ENCODE measurements around the gene KRTAP10-8. TPM values are rescaled to one million over a fixed set of nuclear protein-coding genes. Genes with fewer than 3 reads are reported as not detected.

The KRTAP10-8 gene
- total RNA-seq, 1 experiment from 2014 or later: not detected

DNA sequence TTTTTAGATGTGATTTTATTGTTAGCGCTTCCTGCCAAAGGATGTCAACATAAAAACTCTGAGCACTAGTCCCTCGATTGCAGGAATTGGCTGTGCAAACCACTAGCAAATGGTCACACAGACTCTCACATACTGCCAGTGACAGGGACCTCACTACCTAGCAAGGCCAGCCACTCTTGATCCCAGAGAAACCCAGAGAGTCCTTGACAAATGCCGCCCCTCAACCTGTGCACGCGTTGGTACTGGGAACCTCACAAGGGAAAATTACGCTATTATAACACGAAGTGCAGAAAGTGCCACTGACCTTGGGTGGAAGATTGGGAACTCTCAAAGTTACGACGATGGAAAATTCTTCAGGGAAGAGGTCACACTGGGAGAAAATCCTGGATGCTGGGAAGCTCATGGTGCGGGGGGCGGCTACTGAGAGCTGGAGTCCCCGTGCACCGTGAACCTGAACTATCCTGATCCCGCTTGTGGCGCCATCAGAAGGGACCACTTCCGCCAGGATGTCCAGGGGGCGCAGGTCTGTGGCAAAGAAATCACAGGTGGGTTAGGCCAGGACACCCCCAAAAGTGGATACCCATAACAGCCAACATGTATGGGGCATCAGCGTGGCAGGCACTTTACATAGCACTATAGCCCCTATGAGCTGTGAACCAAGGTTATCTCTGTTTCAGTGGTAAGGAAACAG, 44.3 kb upstream of the KRTAP10-8 start:
- H3K4me1 ChIP-seq (ENCODE audit: control insufficient read depth, insufficient read depth, low read length): no peaks in the 10 kb centered on the region
- ATAC-seq (no peak), DNase-seq (ENCODE audit: low read depth, low spot score) (no peak)
- TF ChIP-seq TCF7L2 (IDR thresholded peaks at IDR 0.05; ENCODE audit: low read depth, low read length) (no peak), POLR2AphosphoS5 (IDR thresholded peaks at IDR 0.05; ENCODE audit: low read depth, low read length) (no peak), SIN3A (IDR thresholded peaks at IDR 0.05; ENCODE audit: borderline replicate concordance, insufficient read depth, low read depth, low read length) (no peak)
- TF ChIP-seq, protein P1, sequence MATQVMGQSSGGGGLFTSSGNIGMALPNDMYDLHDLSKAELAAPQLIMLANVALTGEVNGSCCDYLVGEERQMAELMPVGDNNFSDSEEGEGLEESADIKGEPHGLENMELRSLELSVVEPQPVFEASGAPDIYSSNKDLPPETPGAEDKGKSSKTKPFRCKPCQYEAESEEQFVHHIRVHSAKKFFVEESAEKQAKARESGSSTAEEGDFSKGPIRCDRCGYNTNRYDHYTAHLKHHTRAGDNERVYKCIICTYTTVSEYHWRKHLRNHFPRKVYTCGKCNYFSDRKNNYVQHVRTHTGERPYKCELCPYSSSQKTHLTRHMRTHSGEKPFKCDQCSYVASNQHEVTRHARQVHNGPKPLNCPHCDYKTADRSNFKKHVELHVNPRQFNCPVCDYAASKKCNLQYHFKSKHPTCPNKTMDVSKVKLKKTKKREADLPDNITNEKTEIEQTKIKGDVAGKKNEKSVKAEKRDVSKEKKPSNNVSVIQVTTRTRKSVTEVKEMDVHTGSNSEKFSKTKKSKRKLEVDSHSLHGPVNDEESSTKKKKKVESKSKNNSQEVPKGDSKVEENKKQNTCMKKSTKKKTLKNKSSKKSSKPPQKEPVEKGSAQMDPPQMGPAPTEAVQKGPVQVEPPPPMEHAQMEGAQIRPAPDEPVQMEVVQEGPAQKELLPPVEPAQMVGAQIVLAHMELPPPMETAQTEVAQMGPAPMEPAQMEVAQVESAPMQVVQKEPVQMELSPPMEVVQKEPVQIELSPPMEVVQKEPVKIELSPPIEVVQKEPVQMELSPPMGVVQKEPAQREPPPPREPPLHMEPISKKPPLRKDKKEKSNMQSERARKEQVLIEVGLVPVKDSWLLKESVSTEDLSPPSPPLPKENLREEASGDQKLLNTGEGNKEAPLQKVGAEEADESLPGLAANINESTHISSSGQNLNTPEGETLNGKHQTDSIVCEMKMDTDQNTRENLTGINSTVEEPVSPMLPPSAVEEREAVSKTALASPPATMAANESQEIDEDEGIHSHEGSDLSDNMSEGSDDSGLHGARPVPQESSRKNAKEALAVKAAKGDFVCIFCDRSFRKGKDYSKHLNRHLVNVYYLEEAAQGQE (IDR thresholded peaks at IDR 0.05; ENCODE audit: insufficient read depth in 1 of 2, low read depth in 2 of 2, low read length in 1 of 2): no peak
- TF ChIP-seq, protein P2, sequence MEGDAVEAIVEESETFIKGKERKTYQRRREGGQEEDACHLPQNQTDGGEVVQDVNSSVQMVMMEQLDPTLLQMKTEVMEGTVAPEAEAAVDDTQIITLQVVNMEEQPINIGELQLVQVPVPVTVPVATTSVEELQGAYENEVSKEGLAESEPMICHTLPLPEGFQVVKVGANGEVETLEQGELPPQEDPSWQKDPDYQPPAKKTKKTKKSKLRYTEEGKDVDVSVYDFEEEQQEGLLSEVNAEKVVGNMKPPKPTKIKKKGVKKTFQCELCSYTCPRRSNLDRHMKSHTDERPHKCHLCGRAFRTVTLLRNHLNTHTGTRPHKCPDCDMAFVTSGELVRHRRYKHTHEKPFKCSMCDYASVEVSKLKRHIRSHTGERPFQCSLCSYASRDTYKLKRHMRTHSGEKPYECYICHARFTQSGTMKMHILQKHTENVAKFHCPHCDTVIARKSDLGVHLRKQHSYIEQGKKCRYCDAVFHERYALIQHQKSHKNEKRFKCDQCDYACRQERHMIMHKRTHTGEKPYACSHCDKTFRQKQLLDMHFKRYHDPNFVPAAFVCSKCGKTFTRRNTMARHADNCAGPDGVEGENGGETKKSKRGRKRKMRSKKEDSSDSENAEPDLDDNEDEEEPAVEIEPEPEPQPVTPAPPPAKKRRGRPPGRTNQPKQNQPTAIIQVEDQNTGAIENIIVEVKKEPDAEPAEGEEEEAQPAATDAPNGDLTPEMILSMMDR (IDR thresholded peaks at IDR 0.05): no peak
- no peaks in the 10 kb centered on the region for H3K27me3 ChIP-seq (ENCODE audit: control insufficient read depth, insufficient read depth, low read length)
- intact Hi-C loops (cut with micrococcal nuclease; ENCODE audit: unreplicated experiment): no loop called here
- H3K36me3 ChIP-seq (ENCODE audit: control insufficient read depth, insufficient read depth, low read length): no peaks in the 10 kb centered on the region
- ChIA-PET POLR2A (no interaction called here), CTCF (no interaction called here)
- no TSS peak for BruUV-seq (replicated peaks)
- H3K9me3 ChIP-seq (ENCODE audit: control insufficient read depth, insufficient read depth, low read depth, low read length): no peaks in the 10 kb centered on the region
- H3K27ac ChIP-seq (ENCODE audit: low read length): no peak overlapping the region
- no peak overlapping the region for H3K4me3 ChIP-seq (ENCODE audit: low read depth in 2 of 2, low read length in 2 of 2)
- in situ Hi-C loops (cut with HindIII; ENCODE audit: low pct_unique_long_range_greater_than_20kb, low sequenced_read_pairs): no loop called here

DNA sequence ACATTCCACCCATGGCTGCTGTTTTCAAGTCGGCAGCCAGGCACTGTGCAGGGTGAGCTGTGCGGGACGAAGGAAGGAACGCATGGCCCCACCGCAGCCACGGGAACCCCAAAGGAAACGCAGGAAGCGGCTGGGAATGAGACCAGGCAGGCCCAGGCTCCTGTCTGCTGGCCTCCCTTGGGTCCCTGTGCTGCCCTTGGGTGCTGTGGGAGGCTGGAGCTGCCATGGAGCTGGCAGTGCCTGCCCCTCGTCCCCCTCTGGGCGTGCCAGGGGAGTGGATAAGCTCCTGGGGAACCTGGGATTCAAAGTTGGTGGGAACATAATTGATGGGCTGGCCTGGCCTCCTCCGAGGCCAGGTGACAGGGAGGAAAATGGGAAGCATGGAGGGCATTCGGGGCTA, 43.6 kb upstream of the KRTAP10-8 start:
- intact Hi-C loops (cut with micrococcal nuclease; ENCODE audit: unreplicated experiment) (no loop called here), in situ Hi-C loops (cut with HindIII; ENCODE audit: low pct_unique_long_range_greater_than_20kb, low sequenced_read_pairs) (no loop called here)
- no TSS peak for BruUV-seq (replicated peaks)
- CTCF ChIA-PET: no interaction called here
- Histone ChIP-seq H3K27me3 (ENCODE audit: control insufficient read depth, insufficient read depth, low read length) (no peaks in the 10 kb centered on the region), H3K27ac (ENCODE audit: low read length) (no peak overlapping the region), H3K9me3 (ENCODE audit: control insufficient read depth, insufficient read depth, low read depth, low read length) (no peaks in the 10 kb centered on the region), H3K36me3 (ENCODE audit: control insufficient read depth, insufficient read depth, low read length) (no peaks in the 10 kb centered on the region), H3K4me1 (ENCODE audit: control insufficient read depth, insufficient read depth, low read length) (peaks cover 2% of the 10 kb centered on the region; the same call in 1 of the 2 replicates), H3K4me3 (ENCODE audit: low read depth in 2 of 2, low read length in 2 of 2) (no peak overlapping the region)
- DNase-seq (ENCODE audit: low read depth, low spot score) (no peak), ATAC-seq (no peak)
- TF ChIP-seq, protein P2 (IDR thresholded peaks at IDR 0.05): no peak
- TF ChIP-seq, protein P1 (IDR thresholded peaks at IDR 0.05; ENCODE audit: insufficient read depth in 1 of 2, low read depth in 2 of 2, low read length in 1 of 2): no peak
- TF ChIP-seq SIN3A (IDR thresholded peaks at IDR 0.05; ENCODE audit: borderline replicate concordance, insufficient read depth, low read depth, low read length): no peak
- POLR2A ChIA-PET: no interaction called here
